ENCODE measurements around the gene PTPRM. TPM values are rescaled to one million over a fixed set of nuclear protein-coding genes. Genes with fewer than 3 reads are reported as not detected.

Gene PTPRM
- total RNA-seq, 4 donors from 2014 or later = 22.5 to 92.5 (median 39.2) TPM

DNA sequence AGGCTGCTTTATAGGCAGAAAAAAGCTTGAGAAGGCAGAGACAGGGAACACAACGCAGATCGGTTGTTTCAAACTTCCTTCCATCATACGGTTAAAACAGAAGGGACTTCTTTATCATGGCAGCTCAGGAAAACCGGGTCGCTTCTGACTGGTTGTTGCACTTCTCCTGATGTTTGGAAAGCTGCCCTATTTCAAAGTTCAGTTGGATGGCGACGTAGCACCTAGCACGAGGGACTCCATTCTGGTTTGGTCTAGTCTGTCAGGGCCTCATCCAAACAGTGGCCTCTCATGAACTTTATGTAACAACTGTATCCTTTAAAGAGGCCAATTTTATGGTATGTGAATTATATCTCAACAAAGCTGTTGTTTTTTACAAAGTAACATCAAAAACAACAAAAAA, 832.0 kb downstream of the PTPRM start:
- intact Hi-C loops (cut with DNase I; ENCODE audit: low total_unique reads) = no loop called here
- in situ Hi-C loops (cut with MboI; ENCODE audit: low pct_ligation_motif_present in 1 of 4, low pct_unique_long_range_greater_than_20kb in 1 of 4, low sequenced_read_pairs in 3 of 4) = loop anchor here in 2 of 4 donors (25.0 kb wide), 2 partner anchors 612 to 1137 kb away; no protein-coding TSS in a partner anchor

DNA sequence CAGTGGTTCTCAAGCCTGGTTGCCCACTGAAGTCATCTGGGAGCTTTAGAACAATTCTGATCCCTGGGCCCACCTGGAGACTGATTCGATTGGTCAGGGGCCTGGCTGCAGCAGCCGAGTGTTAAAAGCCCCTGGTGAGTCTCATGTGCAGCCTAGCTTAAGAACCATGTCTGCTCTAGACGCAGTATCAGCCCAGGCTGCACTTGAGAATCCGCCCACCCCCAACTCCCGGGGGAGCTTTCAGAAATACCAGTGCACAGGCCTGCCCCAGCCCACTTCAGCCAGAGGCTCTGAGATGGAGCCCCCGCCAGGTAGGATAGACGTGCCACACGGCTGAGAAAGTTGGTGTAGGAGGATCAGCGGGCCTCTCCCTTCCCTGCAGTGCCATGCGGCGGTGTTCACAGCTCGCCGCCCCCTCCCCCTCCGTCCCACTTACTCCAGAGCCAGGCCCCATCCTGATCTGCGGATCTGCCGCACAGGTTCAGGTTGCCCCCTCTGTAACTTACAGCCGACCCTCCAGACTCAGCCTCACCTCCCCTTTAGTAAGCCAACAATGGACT, 833.2 kb downstream of the PTPRM start:
- no peak for DNase-seq
- intact Hi-C loops (cut with DNase I; ENCODE audit: low total_unique reads) (no loop called here), in situ Hi-C loops (cut with MboI; ENCODE audit: low pct_ligation_motif_present in 1 of 4, low pct_unique_long_range_greater_than_20kb in 1 of 4, low sequenced_read_pairs in 3 of 4) (no loop called here)
- Histone ChIP-seq H3K9me3 (no peaks in the 10 kb centered on the region), H3K27ac (no peak overlapping the region), H3K36me3 (no peaks in the 10 kb centered on the region), H3K4me3 (no peak overlapping the region), H3K4me1 (no peaks in the 10 kb centered on the region), H3K27me3 (no peaks in the 10 kb centered on the region)
- TF ChIP-seq POLR2A (IDR thresholded peaks at IDR 0.05) = no peak
- no peak for TF ChIP-seq POLR2AphosphoS5 (IDR thresholded peaks at IDR 0.05)
- TF ChIP-seq, protein P1, sequence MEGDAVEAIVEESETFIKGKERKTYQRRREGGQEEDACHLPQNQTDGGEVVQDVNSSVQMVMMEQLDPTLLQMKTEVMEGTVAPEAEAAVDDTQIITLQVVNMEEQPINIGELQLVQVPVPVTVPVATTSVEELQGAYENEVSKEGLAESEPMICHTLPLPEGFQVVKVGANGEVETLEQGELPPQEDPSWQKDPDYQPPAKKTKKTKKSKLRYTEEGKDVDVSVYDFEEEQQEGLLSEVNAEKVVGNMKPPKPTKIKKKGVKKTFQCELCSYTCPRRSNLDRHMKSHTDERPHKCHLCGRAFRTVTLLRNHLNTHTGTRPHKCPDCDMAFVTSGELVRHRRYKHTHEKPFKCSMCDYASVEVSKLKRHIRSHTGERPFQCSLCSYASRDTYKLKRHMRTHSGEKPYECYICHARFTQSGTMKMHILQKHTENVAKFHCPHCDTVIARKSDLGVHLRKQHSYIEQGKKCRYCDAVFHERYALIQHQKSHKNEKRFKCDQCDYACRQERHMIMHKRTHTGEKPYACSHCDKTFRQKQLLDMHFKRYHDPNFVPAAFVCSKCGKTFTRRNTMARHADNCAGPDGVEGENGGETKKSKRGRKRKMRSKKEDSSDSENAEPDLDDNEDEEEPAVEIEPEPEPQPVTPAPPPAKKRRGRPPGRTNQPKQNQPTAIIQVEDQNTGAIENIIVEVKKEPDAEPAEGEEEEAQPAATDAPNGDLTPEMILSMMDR (IDR thresholded peaks at IDR 0.05) = no peak
- no peak for TF ChIP-seq EP300 (IDR thresholded peaks at IDR 0.05; ENCODE audit: low read depth)
- 70 to 78% methylated on average over 2 to 16 of the region's 17 CpGs for WGBS, 2 donors (ENCODE audit: low coverage in 1 of 2)

More for the DNA sequence above, 832.0 kb downstream of the PTPRM start:
- H3K4me1 ChIP-seq = no peaks in the 10 kb centered on the region
- no peaks in the 10 kb centered on the region for H3K36me3 ChIP-seq
- H3K27ac ChIP-seq = no peak overlapping the region
- TF ChIP-seq, protein P1 (IDR thresholded peaks at IDR 0.05) = no peak
- TF ChIP-seq EP300 (IDR thresholded peaks at IDR 0.05; ENCODE audit: low read depth) (no peak), POLR2A (IDR thresholded peaks at IDR 0.05) (no peak), POLR2AphosphoS5 (IDR thresholded peaks at IDR 0.05) (no peak)
- H3K27me3 ChIP-seq = no peaks in the 10 kb centered on the region
- no peaks in the 10 kb centered on the region for H3K9me3 ChIP-seq
- WGBS, 2 donors (ENCODE audit: low coverage in 1 of 2) = 73 to 80% methylated on average over 5 to 8 of the region's 8 CpGs
- no peak overlapping the region for H3K4me3 ChIP-seq
- DNase-seq = no peak

DNA sequence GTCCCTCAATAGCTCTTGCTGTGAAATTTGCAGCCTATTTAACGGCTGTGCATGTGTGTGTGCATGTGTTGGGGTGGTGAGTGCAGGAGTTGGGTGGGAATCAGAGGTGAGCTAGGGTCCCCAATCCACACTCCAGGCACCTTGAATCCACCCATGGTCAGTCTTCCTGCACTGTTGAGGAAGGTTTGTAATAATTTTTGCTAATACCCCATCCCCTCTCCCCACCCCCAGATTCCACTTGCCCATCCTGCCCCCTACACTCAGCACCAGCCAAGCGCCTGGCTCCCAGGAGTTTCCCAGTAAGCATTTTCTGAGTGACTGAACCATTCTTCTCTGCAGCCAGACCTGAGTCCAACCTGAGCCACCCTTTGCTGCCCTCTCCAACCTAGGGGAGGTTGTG, 833.7 kb downstream of the PTPRM start:
- Histone ChIP-seq H3K4me1 (no peaks in the 10 kb centered on the region), H3K4me3 (no peak overlapping the region), H3K27me3 (no peaks in the 10 kb centered on the region), H3K9me3 (no peaks in the 10 kb centered on the region), H3K36me3 (no peaks in the 10 kb centered on the region), H3K27ac (no peak overlapping the region)
- in situ Hi-C loops (cut with MboI; ENCODE audit: low pct_ligation_motif_present in 1 of 4, low pct_unique_long_range_greater_than_20kb in 1 of 4, low sequenced_read_pairs in 3 of 4) = no loop called here
- intact Hi-C loops (cut with DNase I; ENCODE audit: low total_unique reads) = no loop called here
- DNase-seq = no peak
- WGBS, 2 donors (ENCODE audit: low coverage in 1 of 2) = 62% methylated on average over 2 of the region's 2 CpGs; no CpG with 5 or more reads in 1 of the 2 donors
- TF ChIP-seq EP300 (IDR thresholded peaks at IDR 0.05; ENCODE audit: low read depth) (no peak), POLR2AphosphoS5 (IDR thresholded peaks at IDR 0.05) (no peak), POLR2A (IDR thresholded peaks at IDR 0.05) (no peak)
- TF ChIP-seq, protein P1 (IDR thresholded peaks at IDR 0.05) = no peak

DNA sequence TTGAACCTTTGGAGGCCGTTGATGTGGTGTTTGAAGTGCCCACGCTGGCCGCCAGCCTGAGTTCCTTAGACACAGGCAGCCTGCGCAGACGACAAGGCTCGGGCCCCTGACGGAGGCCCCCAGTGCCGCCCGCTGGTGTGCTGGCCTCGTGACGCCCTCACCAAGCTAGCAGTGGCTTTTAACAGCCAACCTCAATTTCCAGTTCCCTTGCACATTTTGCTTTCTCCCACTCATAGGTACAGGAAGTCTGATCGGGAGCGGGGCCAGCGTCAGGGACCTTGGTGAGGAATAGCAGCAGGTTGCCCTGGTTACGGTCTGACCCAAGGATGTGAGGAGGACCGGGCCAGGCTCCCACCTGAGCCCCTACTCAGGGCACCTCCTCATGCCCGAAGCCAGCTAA, 834.5 kb downstream of the PTPRM start:
- Histone ChIP-seq H3K4me3 (no peak overlapping the region), H3K9me3 (no peaks in the 10 kb centered on the region), H3K4me1 (no peaks in the 10 kb centered on the region), H3K27ac (no peak overlapping the region), H3K27me3 (no peaks in the 10 kb centered on the region), H3K36me3 (no peaks in the 10 kb centered on the region)
- no peak for DNase-seq
- in situ Hi-C loops (cut with MboI; ENCODE audit: low pct_ligation_motif_present in 1 of 4, low pct_unique_long_range_greater_than_20kb in 1 of 4, low sequenced_read_pairs in 3 of 4) = no loop called here
- no peak for TF ChIP-seq EP300 (IDR thresholded peaks at IDR 0.05; ENCODE audit: low read depth)
- no peak for TF ChIP-seq POLR2AphosphoS5 (IDR thresholded peaks at IDR 0.05)
- TF ChIP-seq, protein P1 (IDR thresholded peaks at IDR 0.05) = no peak
- no peak for TF ChIP-seq POLR2A (IDR thresholded peaks at IDR 0.05)
- WGBS, 2 donors (ENCODE audit: low coverage in 1 of 2) = 84% methylated on average over 17 of the region's 17 CpGs; no CpG with 5 or more reads in 1 of the 2 donors
- intact Hi-C loops (cut with DNase I; ENCODE audit: low total_unique reads) = no loop called here
